Peyer's patch (tissue), 4 donors: Measurements from ENCODE around the gene KRTAP15-1.

Experiments used
- CTCF ChIP-seq, 6 experiments: fragments of 450-650 bp in 4 of 6; fragments of 200-600 bp in 2 of 6; sonication (generic) in 1 of 6; IDR thresholded peaks; one replicate each; pipeline ENCODE4 v1.5.1; 2017 to 2019; ENCODE audit warnings: antibody characterized with exemption in 6 of 6, mild to moderate bottlenecking in 3 of 6, moderate library complexity in 1 of 6
- POLR2A ChIP-seq, 2 donors: fragments of 450-650 bp; IDR thresholded peaks; one replicate each; pipeline ENCODE4 v1.5.1; 2017; ENCODE audit warnings: antibody characterized with exemption in 2 of 2, mild to moderate bottlenecking in 2 of 2, moderate library complexity in 2 of 2

GRCh38 chr21:30482130-30482529, 42.1 kb downstream of the KRTAP15-1 start:
- TF ChIP-seq CTCF (IDR thresholded peaks at IDR 0.05) (no peak), POLR2A (IDR thresholded peaks at IDR 0.05) (no peak)
